A549 (cell line): ENCODE measurements around the gene PBXIP1.

Experiments
- BHLHE40 ChIP-seq: IDR thresholded peaks from 2 replicates; pipeline ENCODE4 v1.6.1; 2012; ENCODE audit warnings: low read depth, low read length, inconsistent platforms
- CEBPB ChIP-seq, 2 experiments: fragments of >200 bp in 1 of 2; sonication (Bioruptor Twin) in 1 of 2; formaldehyde crosslinking in 1 of 2; IDR thresholded peaks; 2 replicates each; pipeline ENCODE4 v1.6.1; 2012 to 2016
- CTCF ChIP-seq: fragments of >200 bp; sonication (Bioruptor Twin); formaldehyde crosslinking; IDR thresholded peaks from 3 replicates; pipeline ENCODE4 v1.5.1; 2016
- E2F6 ChIP-seq: IDR thresholded peaks from 2 replicates; pipeline ENCODE4 v1.6.1; 2012; ENCODE audit warnings: low read depth, borderline replicate concordance
- ELK1 ChIP-seq: fragments of 150-350 bp; IDR thresholded peaks from 2 replicates; pipeline ENCODE4 v1.6.1; 2014; ENCODE audit warnings: low read depth, mild to moderate bottlenecking, low read length
- HOXB13 ChIP-seq: fragments of 250-450 bp; sonication (Bioruptor Pico); IDR thresholded peaks from 2 replicates; pipeline ENCODE4 v1.5.0; 2020; ENCODE audit warnings: low read depth, mild to moderate bottlenecking, moderate library complexity
- JUNB ChIP-seq: fragments of >200 bp; sonication (Bioruptor Twin); formaldehyde crosslinking; IDR thresholded peaks from 2 replicates; pipeline ENCODE4 v1.6.1; 2016
- MAX ChIP-seq: IDR thresholded peaks from 2 replicates; pipeline ENCODE4 v1.6.1; 2012
- POLR2A ChIP-seq: IDR thresholded peaks from 2 replicates; pipeline ENCODE4 v1.6.1; 2012; ENCODE audit warnings: mild to moderate bottlenecking, low read length
- POLR2AphosphoS2 ChIP-seq: conservative IDR thresholded peaks from 2 replicates; pipeline ENCODE4 v1.6.1; 2012; ENCODE audit warnings: low read length, improper control_type of control experiment, inconsistent platforms
- RAD21 ChIP-seq, 2 experiments: fragments of >200 bp in 1 of 2; sonication (Bioruptor Twin) in 1 of 2; formaldehyde crosslinking in 1 of 2; IDR thresholded peaks in 1 of 2; conservative IDR thresholded peaks in 1 of 2; 2 replicates in 1 of 2; 3 replicates in 1 of 2; pipeline ENCODE4 v1.6.1; 2012 to 2018; ENCODE audit warnings: inconsistent platforms in 1 of 2
- RCOR1 ChIP-seq: fragments of 150-350 bp; IDR thresholded peaks from 2 replicates; pipeline ENCODE4 v1.6.1; 2014; ENCODE audit warnings: antibody characterized with exemption, low read length, low read depth
- REST ChIP-seq: fragments of 200-600 bp; sonication (generic); IDR thresholded peaks from 2 replicates; pipeline ENCODE4 v1.6.1; 2016; ENCODE audit warnings: antibody characterized with exemption, mild to moderate bottlenecking, moderate library complexity
- ZFP36 ChIP-seq: fragments of 450-650 bp; IDR thresholded peaks from 2 replicates; pipeline ENCODE4 v1.6.1; 2014; ENCODE audit warnings: borderline replicate concordance; ENCODE audit not compliant: partially characterized antibody

- TF ChIP-seq RAD21 (conservative IDR thresholded peaks at IDR 0.05 in 1 of 2, IDR thresholded peaks at IDR 0.05 in 1 of 2) (no peak), CTCF (no peak), POLR2A (no peak), REST (no peak), MAX (no peak), POLR2AphosphoS2 (no peak), ZFP36 (no peak), JUNB (no peak), CEBPB (IDR thresholded peaks at IDR 0.05) (no peak), ELK1 (no peak), RCOR1 (no peak), HOXB13 (CRISPR knock-in tag) (no peak), E2F6 (no peak), BHLHE40 (no peak)
Measured at GRCh38 chr1:154944401-154945159, 11.3 kb downstream of the PBXIP1 start.
